Measurements from ENCODE around the gene SERPINB1. TPM values are rescaled to one million over a fixed set of nuclear protein-coding genes. Genes with fewer than 3 reads are reported as not detected.

The SERPINB1 gene
- total RNA-seq, 1 experiment from 2014 or later, result 73.2 TPM

- TF ChIP-seq ELF1 (IDR thresholded peaks at IDR 0.05; ENCODE audit: borderline replicate concordance, low read depth), result no peak
- no peak overlapping the region for H2AFZ ChIP-seq (ENCODE audit: low read depth, low read length, poor library complexity, severe bottlenecking)
- H3K4me3 ChIP-seq (replicated peaks in 1 of 2; ENCODE audit: low read depth in 1 of 2, low read length in 2 of 2), result no peak overlapping the region
- ChIA-PET RAD21 (ENCODE audit: low non-redundant PET in 1 of 2, low total read pairs in 2 of 2, uncharacterized antibody in 2 of 2, unreplicated experiment in 2 of 2) (no interaction called here), POLR2A (no interaction called here), CTCF (no interaction called here)
- no peak overlapping the region for H3K27ac ChIP-seq (ENCODE audit: low read depth, low read length)
- ATAC-seq (no peak), DNase-seq (ENCODE audit: low read depth, low spot score) (no peak)
- BruUV-seq (replicated peaks), result no TSS peak
- H3K36me3 ChIP-seq (ENCODE audit: control insufficient read depth in 1 of 2, insufficient read depth in 2 of 2, low read length in 2 of 2), result peaks cover 31 to 33% of the 10 kb centered on the region in 2 experiments; a peak in 3 of 4 replicates
- intact Hi-C loops (cut with micrococcal nuclease), result no loop called here
- no peak overlapping the region for H3K4me2 ChIP-seq (ENCODE audit: low read length)
- no peak overlapping the region for H3K9ac ChIP-seq (ENCODE audit: low read length)
- no peaks in the 10 kb centered on the region for H3K27me3 ChIP-seq (ENCODE audit: insufficient read depth, low read length)
- H3K9me2 ChIP-seq (ENCODE audit: insufficient read depth), result no peaks in the 10 kb centered on the region
- no peaks in the 10 kb centered on the region for H4K20me1 ChIP-seq (ENCODE audit: insufficient read depth)
- H3K9me3 ChIP-seq (ENCODE audit: control insufficient read depth in 1 of 2, insufficient read depth in 1 of 2, low read depth in 1 of 2, low read length in 2 of 2), result no peaks in the 10 kb centered on the region
- H3K79me2 ChIP-seq (ENCODE audit: insufficient read depth, low read length), result peaks cover 64% of the 10 kb centered on the region
- H3K4me1 ChIP-seq (ENCODE audit: control insufficient read depth in 1 of 2, insufficient read depth in 2 of 2, low read length in 2 of 2), result peaks cover 0 to 16% of the 10 kb centered on the region in 2 experiments; a peak in 1 of 4 replicates
Observed at GRCh38 chr6:2784930-2785329, 56.7 kb downstream of the SERPINB1 start.

GRCh38 chr6:2784061-2784460, 57.6 kb downstream of the SERPINB1 start:
- POLR2A ChIA-PET, result no interaction called here
- Histone ChIP-seq H3K4me3 (replicated peaks in 1 of 2; ENCODE audit: low read depth in 1 of 2, low read length in 2 of 2) (no peak overlapping the region), H3K27me3 (ENCODE audit: insufficient read depth, low read length) (no peaks in the 10 kb centered on the region), H2AFZ (ENCODE audit: low read depth, low read length, poor library complexity, severe bottlenecking) (no peak overlapping the region), H3K4me2 (ENCODE audit: low read length) (no peak overlapping the region), H3K9ac (ENCODE audit: low read length) (no peak overlapping the region), H3K4me1 (ENCODE audit: control insufficient read depth in 1 of 2, insufficient read depth in 2 of 2, low read length in 2 of 2) (peaks cover 0 to 11% of the 10 kb centered on the region in 2 experiments; a peak in 1 of 4 replicates), H3K79me2 (ENCODE audit: insufficient read depth, low read length) (peaks cover 72% of the 10 kb centered on the region), H3K9me3 (ENCODE audit: control insufficient read depth in 1 of 2, insufficient read depth in 1 of 2, low read depth in 1 of 2, low read length in 2 of 2) (no peaks in the 10 kb centered on the region), H4K20me1 (ENCODE audit: insufficient read depth) (no peaks in the 10 kb centered on the region), H3K9me2 (ENCODE audit: insufficient read depth) (no peaks in the 10 kb centered on the region), H3K36me3 (ENCODE audit: control insufficient read depth in 1 of 2, insufficient read depth in 2 of 2, low read length in 2 of 2) (peaks cover 37 to 42% of the 10 kb centered on the region in 2 experiments; a peak in 3 of 4 replicates), H3K27ac (ENCODE audit: low read depth, low read length) (no peak overlapping the region)
- RAD21 ChIA-PET (ENCODE audit: low non-redundant PET in 1 of 2, low total read pairs in 2 of 2, uncharacterized antibody in 2 of 2, unreplicated experiment in 2 of 2), result no interaction called here
- no peak for TF ChIP-seq SP1 (IDR thresholded peaks at IDR 0.05; ENCODE audit: low read depth)
- TF ChIP-seq TCF7L2 (IDR thresholded peaks at IDR 0.05; ENCODE audit: borderline replicate concordance, extremely low read depth, insufficient read depth, insufficient read length), result no peak
- TF ChIP-seq SIN3A (IDR thresholded peaks at IDR 0.05; ENCODE audit: low read depth), result no peak
- TF ChIP-seq POLR2AphosphoS5 (IDR thresholded peaks at IDR 0.05; ENCODE audit: low read depth, low read length), result no peak
- TF ChIP-seq EZH2phosphoT487 (IDR thresholded peaks at IDR 0.05; ENCODE audit: borderline replicate concordance), result no peak
- TF ChIP-seq ELF1 (IDR thresholded peaks at IDR 0.05; ENCODE audit: borderline replicate concordance, low read depth), result no peak
- no peak for TF ChIP-seq ZFX (IDR thresholded peaks at IDR 0.05)
- no peak for TF ChIP-seq SRF (IDR thresholded peaks at IDR 0.05; ENCODE audit: low read depth)
- TF ChIP-seq EGR1 (IDR thresholded peaks at IDR 0.05; ENCODE audit: low read depth), result no peak
- TF ChIP-seq YY1 (IDR thresholded peaks at IDR 0.05; ENCODE audit: extremely low read depth, insufficient replicate concordance, low read depth, low read length), result no peak
- TF ChIP-seq RAD21 (IDR thresholded peaks at IDR 0.05; ENCODE audit: low read depth), result no peak
- TF ChIP-seq EZH2 (IDR thresholded peaks at IDR 0.05), result no peak
- no peak for TF ChIP-seq MAX (IDR thresholded peaks at IDR 0.05)
- no peak for TF ChIP-seq ATF3 (IDR thresholded peaks at IDR 0.05)
- BruUV-seq (replicated peaks), result no TSS peak
- CTCF ChIA-PET, result interaction anchor here (0.6 to 1.6 kb wide), 3 partner anchors 11 to 187 kb away, joined by 3 to 4 read pairs (median 3); partner anchors contain the start of gene SERPINB6
- no peak for ATAC-seq
- no peak for DNase-seq (ENCODE audit: low read depth, low spot score)
- intact Hi-C loops (cut with micrococcal nuclease), result no loop called here
